Type B pancreatic cell (in vitro differentiated cells): Measurements from ENCODE around the gene HMCN1. TPM values are rescaled to one million over a fixed set of nuclear protein-coding genes. Genes with fewer than 3 reads are reported as not detected.

Experiments used
- DNase-seq: peaks from one replicate; pipeline ENCODE4 v3.0.0; 2021; ENCODE audit warnings: mixed read lengths; ENCODE audit not compliant: unreplicated experiment; ENCODE audit errors: extremely low spot score
- H3K27ac Mint-ChIP-seq: 2 replicates; pipeline ENCODE4 v1.8.0; 2021; ENCODE audit warnings: mild to moderate bottlenecking, mixed read lengths
- H3K27me3 Mint-ChIP-seq: 2 replicates; pipeline ENCODE4 v1.8.0; 2021; ENCODE audit warnings: mixed read lengths
- H3K36me3 Mint-ChIP-seq: 2 replicates; pipeline ENCODE4 v1.8.0; 2021; ENCODE audit warnings: mixed read lengths
- H3K4me1 Mint-ChIP-seq: one replicate; pipeline ENCODE4 v1.8.0; 2021; ENCODE audit warnings: mixed read lengths; ENCODE audit not compliant: unreplicated experiment
- H3K4me3 Mint-ChIP-seq: 2 replicates; pipeline ENCODE4 v1.8.0; 2021; ENCODE audit warnings: mild to moderate bottlenecking, mixed read lengths
- H3K9me3 Mint-ChIP-seq: 2 replicates; pipeline ENCODE4 v1.8.0; 2021; ENCODE audit warnings: mixed read lengths
- CTCF ChIP-seq: fragments of 200-600 bp; sonication (generic); conservative IDR thresholded peaks from 2 replicates; pipeline ENCODE4 v1.5.0; 2021; ENCODE audit warnings: antibody characterized with exemption, mild to moderate bottlenecking
- total RNA-seq: library from RNA; stranded (reverse); gene quantifications from 2 replicates; pipeline ENCODE4 v1.2.1, GENCODE V29; 2021; ENCODE audit warnings: low replicate concordance

HMCN1 gene
- total RNA-seq, 1 donor from 2014 or later: 13.2 TPM

- DNase-seq: no peak
- Mint-ChIP-seq H3K4me1 (peaks cover 3% of the 10 kb centered on the region), H3K27me3 (no peaks in the 10 kb centered on the region), H3K27ac (no peak overlapping the region), H3K9me3 (no peaks in the 10 kb centered on the region), H3K4me3 (no peak overlapping the region), H3K36me3 (no peaks in the 10 kb centered on the region)
- no peak for TF ChIP-seq CTCF
Observed at GRCh38 chr1:185942961-185943360, 208.8 kb downstream of the HMCN1 start.

GRCh38 chr1:185956881-185957280 is 222.7 kb downstream of the HMCN1 start:
- no peak for DNase-seq
- no peak overlapping the region for H3K4me3 Mint-ChIP-seq
- no peaks in the 10 kb centered on the region for H3K36me3 Mint-ChIP-seq
- no peak overlapping the region for H3K27ac Mint-ChIP-seq
- H3K4me1 Mint-ChIP-seq: peaks cover 4% of the 10 kb centered on the region
- peaks cover 6% of the 10 kb centered on the region for H3K9me3 Mint-ChIP-seq
- TF ChIP-seq CTCF: no peak
- peaks cover 7% of the 10 kb centered on the region for H3K27me3 Mint-ChIP-seq

GRCh38 chr1:185957441-185958363 is 223.5 kb downstream of the HMCN1 start:
- TF ChIP-seq CTCF: no peak
- Mint-ChIP-seq H3K27me3 (peaks cover 2% of the 10 kb centered on the region), H3K4me1 (peaks cover 6% of the 10 kb centered on the region), H3K36me3 (no peaks in the 10 kb centered on the region), H3K9me3 (peaks cover 1% of the 10 kb centered on the region), H3K4me3 (no peak overlapping the region), H3K27ac (no peak overlapping the region)
- no peak for DNase-seq

- Mint-ChIP-seq H3K9me3 (no peaks in the 10 kb centered on the region), H3K4me3 (no peak overlapping the region), H3K27ac (no peak overlapping the region), H3K4me1 (peaks cover 6% of the 10 kb centered on the region), H3K27me3 (no peaks in the 10 kb centered on the region), H3K36me3 (no peaks in the 10 kb centered on the region)
- TF ChIP-seq CTCF: no peak
- no peak for DNase-seq
Observed at GRCh38 chr1:185960422-185961321, 226.5 kb downstream of the HMCN1 start.

GRCh38 chr1:185961664-185962063 is 227.5 kb downstream of the HMCN1 start:
- no peak overlapping the region for H3K27ac Mint-ChIP-seq

More at GRCh38 chr1:185961664-185962063, 227.5 kb downstream of the HMCN1 start:
- Mint-ChIP-seq H3K27me3 (no peaks in the 10 kb centered on the region), H3K9me3 (no peaks in the 10 kb centered on the region), H3K4me1 (peaks cover 6% of the 10 kb centered on the region), H3K4me3 (no peak overlapping the region), H3K36me3 (no peaks in the 10 kb centered on the region)
- TF ChIP-seq CTCF: no peak
- DNase-seq: no peak
